Liver (tissue), 9 donors: ENCODE data around the gene IL12RB1. TPM values are rescaled to one million over a fixed set of nuclear protein-coding genes. Genes with fewer than 3 reads are reported as not detected.

Source experiments
- DNase-seq: peaks from one replicate; pipeline ENCODE4 v3.0.0-alpha.2; 2017; ENCODE audit warnings: low spot score
- H3K27ac ChIP-seq, 2 donors: one replicate each; pipeline ENCODE4 v1.7.0; 2013; ENCODE audit warnings: inconsistent platforms in 2 of 2, low read length in 2 of 2, control low read depth in 1 of 2, low read depth in 1 of 2, mild to moderate bottlenecking in 1 of 2
- H3K27me3 ChIP-seq, 4 donors: one replicate each; pipeline versions ENCODE4 v1.6.1 to v1.7.0; 2013; ENCODE audit warnings: low read length in 3 of 4, inconsistent platforms in 1 of 4, mild to moderate bottlenecking in 1 of 4, moderate library complexity in 1 of 4; ENCODE audit not compliant: control insufficient read depth in 4 of 4, insufficient read depth in 4 of 4
- H3K36me3 ChIP-seq, 4 donors: one replicate each; pipeline versions ENCODE4 v1.6.1 to v1.7.0; 2013; ENCODE audit warnings: low read length in 3 of 4, mild to moderate bottlenecking in 3 of 4, low read depth in 1 of 4, moderate library complexity in 1 of 4; ENCODE audit not compliant: control insufficient read depth in 4 of 4, insufficient read depth in 3 of 4
- H3K4me1 ChIP-seq, 4 donors: one replicate each; pipeline versions ENCODE4 v1.6.1 to v1.7.0; 2013; ENCODE audit warnings: low read length in 3 of 4, mild to moderate bottlenecking in 3 of 4, moderate library complexity in 1 of 4; ENCODE audit not compliant: control insufficient read depth in 4 of 4, insufficient read depth in 4 of 4
- H3K4me3 ChIP-seq, 3 donors: one replicate each; pipeline versions ENCODE4 v1.6.1 to v1.7.0; 2013; ENCODE audit warnings: low read length in 3 of 3, control low read depth in 1 of 3, low read depth in 1 of 3, mild to moderate bottlenecking in 1 of 3
- H3K9ac ChIP-seq, 2 donors: one replicate each; pipeline ENCODE4 v1.7.0; 2013; ENCODE audit warnings: low read length in 2 of 2, mild to moderate bottlenecking in 2 of 2, moderate library complexity in 2 of 2, control low read depth in 1 of 2, low read depth in 1 of 2
- H3K9me3 ChIP-seq, 4 donors: one replicate each; pipeline versions ENCODE4 v1.6.1 to v1.7.0; 2013; ENCODE audit warnings: low read length in 3 of 4; ENCODE audit not compliant: control insufficient read depth in 4 of 4
- HNF4G ChIP-seq: IDR thresholded peaks from 2 replicates; pipeline ENCODE4 v1.6.1; 2016; ENCODE audit warnings: antibody characterized with exemption
- JUND ChIP-seq, 2 donors: IDR thresholded peaks; 2 replicates each; pipeline ENCODE4 v1.6.1; 2016; ENCODE audit warnings: antibody characterized with exemption in 2 of 2
- RAD21 ChIP-seq, 2 donors: IDR thresholded peaks; 2 replicates each; pipeline ENCODE4 v1.6.1; 2016; ENCODE audit warnings: antibody characterized with exemption in 2 of 2, mild to moderate bottlenecking in 2 of 2
- YY1 ChIP-seq: IDR thresholded peaks from 2 replicates; pipeline ENCODE4 v1.6.1; 2016; ENCODE audit warnings: antibody characterized with exemption, mild to moderate bottlenecking
- WGBS: extraction: QIAGEN DNeasy Blood & Tissue Kit; methylation state at CpG from one replicate; pipeline ENCODE4 v1.1.7; 2013; 5-methylcytosine and 5-hydroxymethylcytosine counted together
- polyA plus RNA-seq, 2 donors: library from polyadenylated mRNA; stranded (reverse) in 1 of 2; unstranded in 1 of 2; fragments of 200-250 nt in 1 of 2; fragments of >200 nt in 1 of 2; fragmentation: Nextera tagmentation in 1 of 2; extraction: Ambion mirVana in 1 of 2; gene quantifications; one replicate each; pipeline versions ENCODE4 v1.2.1 to v1.2.3, GENCODE V29; 2013 to 2015
- total RNA-seq, 2 donors: library from RNA; depleted of rRNA; stranded (reverse); fragments of >200 nt; gene quantifications; one replicate each; pipeline ENCODE4 v1.2.3, GENCODE V29; 2014
- TF ChIP-seq, protein P1 (sequence below): IDR thresholded peaks from 2 replicates; pipeline ENCODE4 v1.6.1; 2016; ENCODE audit warnings: antibody characterized with exemption
- TF ChIP-seq, protein P2 (sequence below): IDR thresholded peaks from 2 replicates; pipeline ENCODE4 v1.6.1; 2016; ENCODE audit warnings: antibody characterized with exemption
- TF ChIP-seq, protein P3 (sequence below): IDR thresholded peaks from 2 replicates; pipeline ENCODE4 v1.6.1; 2016; ENCODE audit warnings: antibody characterized with exemption, mild to moderate bottlenecking
- donor health status: healthy.
- donor health status: healthy.
- donor health status: healthy.
- donor health status: healthy.
- donor health status: healthy.

The IL12RB1 gene
- total and polyA plus RNA-seq, 4 donors: 0.43 to 2.4 (median 1.1) TPM

DNA sequence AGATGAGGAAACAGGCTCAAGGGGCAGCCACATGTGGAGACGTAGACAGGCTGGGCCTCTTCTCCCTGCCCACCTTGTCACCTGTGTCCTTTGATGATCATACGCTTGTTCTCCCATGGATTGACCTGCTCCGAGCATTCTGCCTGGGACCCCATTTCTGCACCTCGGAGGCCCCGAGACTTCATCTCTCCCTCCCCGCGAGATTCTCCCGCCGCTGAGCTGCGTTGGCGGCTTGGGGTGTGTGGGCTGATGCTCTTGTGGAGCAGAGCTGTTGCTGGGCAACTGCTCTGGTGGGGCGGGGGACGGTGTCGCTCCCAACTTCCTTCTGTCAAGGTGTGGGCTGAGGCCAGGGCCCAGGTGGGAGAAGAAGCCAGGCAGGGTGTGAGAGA, 33.0 kb upstream of the IL12RB1 start:
- H3K36me3 ChIP-seq: peaks cover 0 to 27% (median 13%) of the 10 kb centered on the region in 4 donors
- no peaks in the 10 kb centered on the region for H3K9me3 ChIP-seq
- H3K27me3 ChIP-seq: no peaks in the 10 kb centered on the region
- no peak for TF ChIP-seq YY1
- no peak overlapping the region for H3K4me3 ChIP-seq
- no peak for DNase-seq
- H3K9ac ChIP-seq: no peak overlapping the region
- peaks cover 5 to 37% (median 25%) of the 10 kb centered on the region in 4 donors for H3K4me1 ChIP-seq
- 88% methylated on average over 14 of the region's 14 CpGs for WGBS
- H3K27ac ChIP-seq: peak overlapping the region in 1 of 2 donors; percentile 40

DNA sequence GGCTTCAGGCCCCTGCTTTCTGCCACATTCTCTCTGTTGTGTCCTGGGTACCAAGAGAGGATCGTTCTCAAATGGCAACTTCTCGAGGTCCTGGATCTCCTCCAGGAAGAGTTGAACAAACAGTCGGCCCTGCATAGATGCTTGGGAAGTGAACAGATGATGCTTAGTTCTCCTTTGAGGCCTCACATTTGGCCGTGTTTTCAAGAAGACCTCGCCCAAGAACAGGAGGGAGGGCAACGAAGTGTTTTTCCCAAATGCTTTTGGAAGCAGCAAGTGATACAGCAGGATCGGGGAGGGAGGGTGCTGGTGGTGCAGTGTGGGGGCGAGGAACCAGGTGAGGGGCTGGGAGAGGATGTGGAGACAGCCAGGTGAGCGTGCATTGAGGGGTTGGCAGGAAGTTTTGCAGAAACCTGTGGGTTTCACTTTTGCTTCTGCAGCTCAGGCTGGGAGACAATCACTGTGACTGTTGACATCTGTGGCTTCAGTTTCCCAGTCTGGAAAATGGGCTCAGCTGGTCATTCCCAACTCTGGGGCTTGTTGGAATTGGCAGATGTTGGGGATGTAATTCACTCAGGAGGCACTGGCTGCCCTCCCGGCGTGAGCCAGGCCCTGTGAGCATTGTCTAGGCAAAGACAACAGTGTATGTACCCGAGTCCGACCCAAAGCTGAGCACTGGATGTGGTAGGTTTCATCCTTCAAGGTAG, 32.4 kb upstream of the IL12RB1 start:
- Histone ChIP-seq H3K27ac (peak overlapping the region; percentile 38 to 40), H3K4me1 (peaks cover 5 to 41% (median 25%) of the 10 kb centered on the region in 4 donors), H3K27me3 (no peaks in the 10 kb centered on the region), H3K9ac (no peak overlapping the region), H3K9me3 (no peaks in the 10 kb centered on the region), H3K4me3 (no peak overlapping the region), H3K36me3 (peaks cover 3 to 22% (median 10%) of the 10 kb centered on the region in 4 donors)
- no peak for DNase-seq
- WGBS: 60% methylated on average over 13 of the region's 13 CpGs
- no peak for TF ChIP-seq HNF4G
- TF ChIP-seq, protein P1, sequence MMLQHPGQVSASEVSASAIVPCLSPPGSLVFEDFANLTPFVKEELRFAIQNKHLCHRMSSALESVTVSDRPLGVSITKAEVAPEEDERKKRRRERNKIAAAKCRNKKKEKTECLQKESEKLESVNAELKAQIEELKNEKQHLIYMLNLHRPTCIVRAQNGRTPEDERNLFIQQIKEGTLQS: no peak
- TF ChIP-seq, protein P2, sequence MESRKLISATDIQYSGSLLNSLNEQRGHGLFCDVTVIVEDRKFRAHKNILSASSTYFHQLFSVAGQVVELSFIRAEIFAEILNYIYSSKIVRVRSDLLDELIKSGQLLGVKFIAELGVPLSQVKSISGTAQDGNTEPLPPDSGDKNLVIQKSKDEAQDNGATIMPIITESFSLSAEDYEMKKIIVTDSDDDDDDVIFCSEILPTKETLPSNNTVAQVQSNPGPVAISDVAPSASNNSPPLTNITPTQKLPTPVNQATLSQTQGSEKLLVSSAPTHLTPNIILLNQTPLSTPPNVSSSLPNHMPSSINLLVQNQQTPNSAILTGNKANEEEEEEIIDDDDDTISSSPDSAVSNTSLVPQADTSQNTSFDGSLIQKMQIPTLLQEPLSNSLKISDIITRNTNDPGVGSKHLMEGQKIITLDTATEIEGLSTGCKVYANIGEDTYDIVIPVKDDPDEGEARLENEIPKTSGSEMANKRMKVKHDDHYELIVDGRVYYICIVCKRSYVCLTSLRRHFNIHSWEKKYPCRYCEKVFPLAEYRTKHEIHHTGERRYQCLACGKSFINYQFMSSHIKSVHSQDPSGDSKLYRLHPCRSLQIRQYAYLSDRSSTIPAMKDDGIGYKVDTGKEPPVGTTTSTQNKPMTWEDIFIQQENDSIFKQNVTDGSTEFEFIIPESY: no peak
- TF ChIP-seq, protein P3, sequence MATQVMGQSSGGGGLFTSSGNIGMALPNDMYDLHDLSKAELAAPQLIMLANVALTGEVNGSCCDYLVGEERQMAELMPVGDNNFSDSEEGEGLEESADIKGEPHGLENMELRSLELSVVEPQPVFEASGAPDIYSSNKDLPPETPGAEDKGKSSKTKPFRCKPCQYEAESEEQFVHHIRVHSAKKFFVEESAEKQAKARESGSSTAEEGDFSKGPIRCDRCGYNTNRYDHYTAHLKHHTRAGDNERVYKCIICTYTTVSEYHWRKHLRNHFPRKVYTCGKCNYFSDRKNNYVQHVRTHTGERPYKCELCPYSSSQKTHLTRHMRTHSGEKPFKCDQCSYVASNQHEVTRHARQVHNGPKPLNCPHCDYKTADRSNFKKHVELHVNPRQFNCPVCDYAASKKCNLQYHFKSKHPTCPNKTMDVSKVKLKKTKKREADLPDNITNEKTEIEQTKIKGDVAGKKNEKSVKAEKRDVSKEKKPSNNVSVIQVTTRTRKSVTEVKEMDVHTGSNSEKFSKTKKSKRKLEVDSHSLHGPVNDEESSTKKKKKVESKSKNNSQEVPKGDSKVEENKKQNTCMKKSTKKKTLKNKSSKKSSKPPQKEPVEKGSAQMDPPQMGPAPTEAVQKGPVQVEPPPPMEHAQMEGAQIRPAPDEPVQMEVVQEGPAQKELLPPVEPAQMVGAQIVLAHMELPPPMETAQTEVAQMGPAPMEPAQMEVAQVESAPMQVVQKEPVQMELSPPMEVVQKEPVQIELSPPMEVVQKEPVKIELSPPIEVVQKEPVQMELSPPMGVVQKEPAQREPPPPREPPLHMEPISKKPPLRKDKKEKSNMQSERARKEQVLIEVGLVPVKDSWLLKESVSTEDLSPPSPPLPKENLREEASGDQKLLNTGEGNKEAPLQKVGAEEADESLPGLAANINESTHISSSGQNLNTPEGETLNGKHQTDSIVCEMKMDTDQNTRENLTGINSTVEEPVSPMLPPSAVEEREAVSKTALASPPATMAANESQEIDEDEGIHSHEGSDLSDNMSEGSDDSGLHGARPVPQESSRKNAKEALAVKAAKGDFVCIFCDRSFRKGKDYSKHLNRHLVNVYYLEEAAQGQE: no peak
- TF ChIP-seq JUND (IDR thresholded peaks at IDR 0.05): no peak
- no peak for TF ChIP-seq RAD21 (IDR thresholded peaks at IDR 0.05)

DNA sequence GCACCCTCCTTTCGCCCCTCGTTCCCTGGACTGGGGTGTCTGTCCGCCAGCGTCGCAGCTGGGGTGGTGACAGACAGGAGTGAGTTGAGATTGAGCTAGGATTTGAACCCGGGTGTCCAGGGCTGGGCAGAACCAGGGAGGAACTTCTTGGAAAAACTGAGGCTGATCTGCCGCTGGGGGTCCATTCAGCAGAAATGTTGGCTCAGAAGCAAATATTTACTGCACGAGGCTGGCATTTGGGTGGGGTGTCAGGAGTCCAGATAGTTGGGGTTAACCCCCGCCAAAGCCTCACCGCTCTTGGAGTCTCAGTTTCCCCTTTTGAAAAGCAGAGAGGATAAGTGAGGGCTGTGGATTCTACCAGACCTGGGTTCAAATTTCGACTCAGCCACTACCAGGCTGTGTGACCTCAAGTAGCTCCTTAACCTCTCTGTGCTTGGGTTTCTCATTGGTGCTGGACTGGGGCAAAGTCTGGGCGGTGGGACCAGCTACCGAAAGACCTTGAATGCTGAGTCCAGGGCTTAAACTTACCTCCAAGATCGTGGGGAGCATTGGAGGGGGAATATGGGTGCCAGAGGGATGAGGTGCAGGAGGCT, 31.8 kb upstream of the IL12RB1 start:
- Histone ChIP-seq H3K9ac (peak overlapping the region; percentile 39 to 64), H3K4me3 (peak overlapping the region in 2 of 3 donors; percentile 13 to 73), H3K4me1 (peaks cover 5 to 41% (median 25%) of the 10 kb centered on the region in 4 donors), H3K36me3 (peaks cover 3 to 17% (median 8%) of the 10 kb centered on the region in 4 donors), H3K27me3 (no peaks in the 10 kb centered on the region), H3K27ac (peak overlapping the region; percentile 38 to 56), H3K9me3 (no peaks in the 10 kb centered on the region)
- DNase-seq: no peak
- TF ChIP-seq, protein P2: no peak
- 43% methylated on average over 14 of the region's 14 CpGs for WGBS
